HG02943 (cell line): ENCODE measurements around the gene KCNIP1.

Source experiments
- ATAC-seq: cut with Tn5 transposase; IDR thresholded peaks from one replicate; pipeline ENCODE4 v1.9.1; 2021; ENCODE audit warnings: mild to moderate bottlenecking, low read depth, moderate library complexity; ENCODE audit not compliant: unreplicated experiment

The KCNIP1 gene

DNA sequence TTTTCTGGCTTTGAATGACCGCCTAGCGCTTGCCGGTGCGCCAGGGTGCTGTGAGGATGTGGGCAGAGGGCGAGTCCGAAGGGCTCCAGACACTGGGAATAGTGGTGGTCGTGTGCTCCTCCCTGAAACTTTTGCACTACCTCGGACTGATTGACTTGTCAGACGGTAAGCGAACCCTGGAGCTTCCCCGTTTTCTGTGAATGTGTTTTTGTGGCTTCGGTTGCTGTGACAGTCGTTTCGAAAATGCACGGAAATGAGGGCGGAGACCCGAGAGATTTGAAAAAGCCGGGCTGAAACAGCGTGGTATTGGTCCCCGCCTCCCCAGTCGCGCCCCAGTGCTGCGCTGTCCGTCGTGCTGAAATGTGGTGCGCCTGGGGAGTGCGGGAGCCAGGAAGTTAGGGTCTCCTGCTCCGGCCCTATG is 177.2 kb downstream of the KCNIP1 start:
- ATAC-seq, result no peak

- ATAC-seq, result no peak
These were observed 187.8 kb downstream of the KCNIP1 start for GRCh38 chr5:170691657-170692056.

DNA sequence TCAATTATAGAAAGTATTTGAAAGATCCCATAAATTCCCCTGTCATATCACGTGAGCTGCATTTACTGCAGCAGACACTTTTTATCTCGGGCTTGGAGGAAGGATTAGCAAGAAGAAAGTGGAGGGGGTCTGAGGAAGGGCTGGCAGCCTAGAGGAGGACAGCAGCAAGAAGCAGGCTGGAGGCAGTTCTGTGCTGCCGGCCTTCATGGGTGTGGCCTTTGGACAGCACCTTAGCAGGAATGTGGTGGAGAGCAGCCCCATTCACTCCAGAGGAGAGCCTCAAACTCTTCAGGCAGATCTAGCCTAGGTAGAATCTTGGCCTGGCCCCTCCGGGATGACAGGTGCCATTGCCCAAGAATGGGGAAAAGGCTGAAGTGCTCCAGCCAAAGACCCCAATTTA is 189.9 kb downstream of the KCNIP1 start:
- ATAC-seq, result no peak

GRCh38 chr5:170694911-170695310 is 191.1 kb downstream of the KCNIP1 start:
- ATAC-seq, result no peak

DNA sequence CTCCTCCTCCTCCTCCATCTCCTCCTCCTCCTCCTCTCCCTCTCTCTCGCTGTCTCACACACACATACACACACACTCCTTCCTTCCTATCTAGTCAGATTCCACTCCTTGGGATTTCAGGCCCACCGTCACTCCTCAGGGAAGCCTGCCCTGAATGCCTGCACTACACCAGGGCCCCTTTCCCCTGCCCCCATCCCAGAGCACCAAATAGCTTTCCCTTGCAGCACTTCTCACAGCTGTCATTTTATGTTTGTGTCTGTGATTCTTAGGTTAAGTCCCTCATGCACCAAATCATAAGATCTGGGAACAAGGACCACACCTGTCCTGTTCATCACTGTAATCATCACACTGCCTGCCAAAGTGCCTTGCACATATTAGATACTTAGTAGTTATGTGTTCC is 193.2 kb downstream of the KCNIP1 start:
- no peak for ATAC-seq

DNA sequence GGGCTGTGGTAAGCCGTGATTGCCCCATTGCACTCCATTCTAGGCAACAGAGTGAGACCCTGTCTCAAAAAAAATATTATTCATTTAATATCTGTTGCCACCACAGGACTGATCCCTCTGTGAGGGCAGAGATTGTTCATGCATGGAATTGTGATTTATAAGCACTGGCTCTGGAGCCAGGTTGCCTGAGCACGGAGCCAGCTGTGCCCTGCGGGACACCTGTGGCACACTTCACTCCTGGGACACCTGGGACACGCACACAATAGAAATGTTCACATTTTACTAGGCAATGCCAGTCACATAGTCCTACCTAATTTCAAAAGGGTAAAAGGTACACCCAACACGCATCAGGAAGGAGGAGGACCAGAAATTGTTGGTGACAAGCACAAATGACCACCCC is 196.7 kb downstream of the KCNIP1 start:
- no peak for ATAC-seq

- no peak for ATAC-seq
These were observed 197.5 kb downstream of the KCNIP1 start for GRCh38 chr5:170701334-170701733.

- no peak for ATAC-seq
These were observed 200.8 kb downstream of the KCNIP1 start for GRCh38 chr5:170704417-170705192.

GRCh38 chr5:170709640-170710039 is 205.8 kb downstream of the KCNIP1 start:
- ATAC-seq, result no peak

DNA sequence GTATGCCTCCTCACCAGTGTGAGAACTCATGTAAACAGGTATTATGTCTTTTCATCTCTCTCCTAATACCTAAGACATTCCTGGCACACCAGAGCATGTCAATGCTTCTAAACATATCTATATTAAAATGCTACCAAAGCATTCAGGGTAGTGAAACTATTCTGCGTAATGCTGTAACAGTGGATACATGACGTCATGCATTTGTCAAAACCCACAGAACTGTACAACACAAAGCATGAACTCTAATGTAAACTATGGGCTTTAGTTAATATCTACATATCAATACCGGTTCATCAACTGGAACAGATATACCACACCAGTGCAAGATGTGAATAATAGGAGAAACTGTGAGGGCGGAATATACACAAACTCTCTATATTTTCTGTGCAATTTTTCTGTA is 207.5 kb downstream of the KCNIP1 start:
- no peak for ATAC-seq

- ATAC-seq, result no peak
These were observed 211.3 kb downstream of the KCNIP1 start for GRCh38 chr5:170715141-170715540.

- no peak for ATAC-seq
These were observed 212.6 kb downstream of the KCNIP1 start for GRCh38 chr5:170716396-170716795.

DNA sequence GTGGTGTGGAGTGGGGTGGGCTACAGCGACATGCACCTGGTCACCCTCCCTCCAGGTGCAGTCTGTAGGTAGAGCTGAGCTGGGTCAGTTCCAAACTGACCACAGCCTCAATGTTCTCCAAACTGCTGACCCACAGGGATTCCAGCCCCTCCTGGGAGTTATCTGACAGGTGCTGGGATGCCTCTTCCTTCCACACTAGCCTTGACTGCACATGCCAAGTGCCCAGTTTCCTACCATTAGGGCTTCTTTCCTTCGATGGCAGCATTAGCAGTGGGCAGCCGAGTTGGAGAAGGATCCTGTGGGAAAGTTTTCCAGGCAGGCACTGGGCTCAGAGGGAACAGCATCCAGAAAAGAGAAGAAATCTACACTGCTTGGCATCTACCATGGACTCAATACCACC is 215.7 kb downstream of the KCNIP1 start:
- ATAC-seq, result no peak

- no peak for ATAC-seq
These were observed 216.4 kb downstream of the KCNIP1 start for GRCh38 chr5:170720179-170720578.

DNA sequence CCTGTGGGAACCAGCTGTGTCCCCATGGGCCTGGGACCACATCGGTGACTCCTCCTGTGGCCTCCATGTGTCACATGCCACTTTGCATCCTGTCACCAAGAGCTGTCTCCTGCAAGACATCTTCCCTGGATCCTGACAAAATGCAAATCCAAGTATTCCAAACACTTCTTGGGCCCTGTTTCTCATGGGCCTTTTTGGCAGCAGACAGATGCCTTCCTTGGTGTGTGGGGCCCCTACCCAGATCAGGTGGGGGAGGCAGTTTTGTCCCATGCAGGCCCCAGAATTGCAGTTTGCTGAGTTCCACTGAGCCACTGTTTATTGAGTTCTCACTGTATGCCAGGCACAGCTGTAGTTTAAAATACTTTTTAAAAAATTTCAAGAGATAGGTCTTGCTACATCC is 217.2 kb downstream of the KCNIP1 start:
- ATAC-seq, result no peak

GRCh38 chr5:170721681-170722080 is 217.9 kb downstream of the KCNIP1 start:
- no peak for ATAC-seq

- ATAC-seq, result no peak
These were observed 218.5 kb downstream of the KCNIP1 start for GRCh38 chr5:170722316-170722715.

DNA sequence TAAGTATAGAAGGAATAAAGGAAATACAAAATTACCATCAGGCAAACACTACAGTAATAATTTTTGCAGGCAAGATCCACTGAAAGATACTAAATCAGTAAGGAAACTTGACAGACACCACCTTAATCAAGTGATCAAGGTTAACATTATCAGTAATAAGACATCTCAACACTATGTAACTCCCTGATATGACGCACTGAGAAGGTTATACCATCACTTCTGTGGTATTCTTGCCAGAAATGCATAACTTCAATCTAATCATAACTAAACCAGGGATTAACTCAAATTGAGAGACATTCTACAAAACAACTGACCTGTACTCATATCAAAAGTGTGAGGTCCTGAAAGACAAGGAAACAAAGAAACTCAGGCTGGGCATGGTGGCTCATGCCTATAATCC is 227.2 kb downstream of the KCNIP1 start:
- ATAC-seq, result no peak

GRCh38 chr5:170732685-170733084 is 228.9 kb downstream of the KCNIP1 start:
- ATAC-seq, result no peak

GRCh38 chr5:170736966-170737365 is 233.1 kb downstream of the KCNIP1 start:
- ATAC-seq, result no peak

- no peak for ATAC-seq
These were observed 233.8 kb downstream of the KCNIP1 start for GRCh38 chr5:170737591-170737990.

DNA sequence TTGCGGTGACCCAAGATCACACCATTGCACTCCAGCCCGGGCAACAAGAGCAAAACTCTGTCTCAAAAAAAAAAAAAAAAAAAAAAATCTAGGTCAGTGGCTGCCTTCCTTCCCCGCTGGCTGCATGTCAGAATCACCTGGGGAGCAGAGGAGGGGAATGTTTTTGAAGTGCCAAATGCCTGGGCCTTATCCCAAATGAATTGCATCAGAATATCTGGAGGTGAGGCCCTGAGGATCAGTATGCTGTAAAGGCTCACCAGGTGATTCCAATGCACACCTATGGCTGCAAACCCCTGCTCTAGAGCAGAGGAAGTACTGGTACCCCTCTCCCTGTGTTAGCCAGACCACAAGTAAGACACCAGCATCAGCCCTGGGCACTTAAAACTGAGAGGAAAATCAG is 235.0 kb downstream of the KCNIP1 start:
- ATAC-seq, result no peak

DNA sequence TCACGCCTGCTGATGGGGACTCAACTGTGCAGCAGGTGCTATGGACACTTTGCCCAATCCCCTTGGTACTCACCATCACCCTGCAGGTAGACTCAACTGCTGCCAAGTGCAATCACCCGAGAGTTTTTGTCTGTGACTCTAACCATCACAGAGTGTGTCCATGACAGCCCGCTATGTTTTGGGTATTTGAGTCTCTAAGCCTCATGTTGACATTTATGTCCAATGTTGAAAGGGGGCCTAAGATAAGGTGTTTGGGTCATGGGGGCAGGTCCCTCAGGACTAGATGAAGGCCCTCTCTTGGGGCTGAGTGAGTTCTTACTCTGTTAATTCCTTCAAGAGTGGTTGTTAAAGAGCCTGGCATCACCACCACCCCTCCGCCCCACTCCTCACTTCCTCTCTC is 235.6 kb downstream of the KCNIP1 start:
- no peak for ATAC-seq
